GM23248 (cell line): ENCODE results near the gene RIOK1. TPM values are rescaled to one million over a fixed set of nuclear protein-coding genes. Genes with fewer than 3 reads are reported as not detected.
"Not testable (repeated sequence)": the region's sequence is repeated elsewhere in the genome, so short reads cannot be mapped to it uniquely, and the experiment has no call there.

ENCODE experiments used
- DNase-seq: peaks from one replicate; pipeline ENCODE4 v3.0.0-alpha.2; 2015
- H2AFZ ChIP-seq: fragments of 200-600 bp; sonication (generic); 2 replicates; pipeline ENCODE4 v1.6.1; 2016; ENCODE audit warnings: antibody characterized with exemption
- H3F3A ChIP-seq: fragments of 200-600 bp; sonication (generic); 2 replicates; pipeline ENCODE4 v1.6.1; 2016; ENCODE audit warnings: mild to moderate bottlenecking, antibody characterized with exemption, mixed run types; ENCODE audit not compliant: insufficient read depth
- H3K27ac ChIP-seq: fragments of 200-600 bp; sonication (generic); 2 replicates; pipeline ENCODE4 v1.5.1; 2016; ENCODE audit warnings: mild to moderate bottlenecking
- H3K27me3 ChIP-seq: fragments of 200-600 bp; sonication (generic); replicated peaks from 2 replicates; pipeline ENCODE4 v1.6.1; 2016; ENCODE audit warnings: mild to moderate bottlenecking; ENCODE audit not compliant: insufficient read depth
- H3K36me3 ChIP-seq: fragments of 200-600 bp; sonication (generic); 2 replicates; pipeline ENCODE4 v1.6.1; 2016; ENCODE audit warnings: low read depth, mild to moderate bottlenecking
- H3K4me1 ChIP-seq: fragments of 200-600 bp; sonication (generic); 2 replicates; pipeline ENCODE4 v1.6.1; 2016; ENCODE audit warnings: mild to moderate bottlenecking; ENCODE audit not compliant: insufficient read depth
- H3K4me2 ChIP-seq: fragments of 200-600 bp; sonication (generic); one replicate; pipeline ENCODE4 v1.6.1; 2016; ENCODE audit warnings: mild to moderate bottlenecking; ENCODE audit not compliant: unreplicated experiment
- H3K4me3 ChIP-seq: fragments of 200-600 bp; sonication (generic); 2 replicates; pipeline ENCODE4 v1.5.1; 2016; ENCODE audit warnings: mild to moderate bottlenecking
- H3K79me2 ChIP-seq: fragments of 200-600 bp; sonication (generic); 2 replicates; pipeline ENCODE4 v1.6.1; 2016; ENCODE audit warnings: mild to moderate bottlenecking; ENCODE audit not compliant: insufficient read depth
- H3K9ac ChIP-seq: fragments of 200-600 bp; sonication (generic); 2 replicates; pipeline ENCODE4 v1.6.1; 2016; ENCODE audit warnings: mild to moderate bottlenecking
- H3K9me2 ChIP-seq: fragments of 200-600 bp; sonication (generic); 2 replicates; pipeline ENCODE4 v1.6.1; 2016; ENCODE audit warnings: mixed run types, mild to moderate bottlenecking, moderate library complexity; ENCODE audit not compliant: insufficient read depth
- H3K9me3 ChIP-seq: fragments of 200-600 bp; sonication (generic); one replicate; pipeline ENCODE4 v1.6.1; 2017; ENCODE audit warnings: low read depth
- H4K20me1 ChIP-seq: fragments of 200-600 bp; sonication (generic); 2 replicates; pipeline ENCODE4 v1.6.0; 2016; ENCODE audit not compliant: insufficient read depth
- EZH2 ChIP-seq: fragments of 200-600 bp; sonication (generic); IDR thresholded peaks from 2 replicates; pipeline ENCODE4 v1.6.1; 2018; ENCODE audit warnings: antibody characterized with exemption, mild to moderate bottlenecking; ENCODE audit not compliant: insufficient read depth, poor library complexity, severe bottlenecking
- EZH2phosphoT487 ChIP-seq: fragments of 200-600 bp; sonication (generic); IDR thresholded peaks from 2 replicates; pipeline ENCODE4 v1.6.1; 2018; ENCODE audit warnings: antibody characterized with exemption, moderate library complexity, mild to moderate bottlenecking, low read depth; ENCODE audit not compliant: insufficient read depth
- WGBS, 2 experiments: methylation state at CpG; one replicate each; pipeline ENCODE4 v1.1.6; 2015 to 2017; ENCODE audit warnings: low lambda C conversion rate in 2 of 2, low coverage in 1 of 2; ENCODE audit errors: missing lambda C conversion rate in 2 of 2; 5-methylcytosine and 5-hydroxymethylcytosine counted together
- in situ Hi-C: fragments of 300-500 bp; cut with MboI; formaldehyde crosslinking; loops from 2 replicates; pipeline ENCODE4 v1.15.0; 2020
- polyA plus RNA-seq: library from polyadenylated mRNA; unstranded; fragments of >200 nt; fragmentation: Nextera tagmentation; extraction: Ambion mirVana; gene quantifications from 2 replicates; pipeline ENCODE4 v1.2.1, GENCODE V29; 2016
- total RNA-seq: library from RNA; depleted of rRNA; stranded (reverse); fragments of >200 nt; shearing (Covaris generic); gene quantifications from 2 replicates; pipeline ENCODE4 v1.2.3, GENCODE V29; 2014

RIOK1 gene
- total and polyA plus RNA-seq, 2 experiments from 2014 or later = 22.4 to 22.5 TPM

GRCh38 chr6:7449018-7449417, 59.4 kb downstream of the RIOK1 start:
- H3K4me3 ChIP-seq = no peak overlapping the region
- no peak for DNase-seq
- H3K9me2 ChIP-seq = no peaks in the 10 kb centered on the region
- H3K36me3 ChIP-seq = no peaks in the 10 kb centered on the region
- no peak overlapping the region for H3K4me2 ChIP-seq
- H3K27me3 ChIP-seq = no peaks in the 10 kb centered on the region
- no peak overlapping the region for H2AFZ ChIP-seq
- H3F3A ChIP-seq = no peaks in the 10 kb centered on the region
- peaks cover 13% of the 10 kb centered on the region for H3K4me1 ChIP-seq
- no peak overlapping the region for H3K9ac ChIP-seq
- in situ Hi-C loops = no loop called here
- no peaks in the 10 kb centered on the region for H3K79me2 ChIP-seq
- H3K9me3 ChIP-seq = no peaks in the 10 kb centered on the region
- TF ChIP-seq EZH2 (no peak), EZH2phosphoT487 (no peak)
- H4K20me1 ChIP-seq = no peaks in the 10 kb centered on the region
- 78 to 80% methylated on average over 4 of the region's 4 CpGs for WGBS, 2 experiments
- no peak overlapping the region for H3K27ac ChIP-seq

- Histone ChIP-seq H3K27me3 (no peaks in the 10 kb centered on the region), H3K4me3 (no peak overlapping the region), H3K27ac (no peak overlapping the region), H3K79me2 (no peaks in the 10 kb centered on the region), H3K9me3 (no peaks in the 10 kb centered on the region), H2AFZ (no peak overlapping the region), H3K9ac (no peak overlapping the region), H4K20me1 (no peaks in the 10 kb centered on the region), H3K9me2 (no peaks in the 10 kb centered on the region), H3K4me1 (no peaks in the 10 kb centered on the region), H3K4me2 (no peak overlapping the region), H3K36me3 (no peaks in the 10 kb centered on the region), H3F3A (no peaks in the 10 kb centered on the region)
- DNase-seq = no peak
- in situ Hi-C loops = no loop called here
- TF ChIP-seq EZH2phosphoT487 (no peak), EZH2 (no peak)
- 26 to 35% methylated on average over 4 of the region's 4 CpGs for WGBS, 2 experiments
Observed at GRCh38 chr6:7451326-7451725, 61.7 kb downstream of the RIOK1 start.

GRCh38 chr6:7452898-7453297, 63.3 kb downstream of the RIOK1 start:
- Histone ChIP-seq H3K9me2 (no peaks in the 10 kb centered on the region), H2AFZ (no peak overlapping the region), H4K20me1 (no peaks in the 10 kb centered on the region), H3K27me3 (no peaks in the 10 kb centered on the region), H3K36me3 (no peaks in the 10 kb centered on the region), H3F3A (no peaks in the 10 kb centered on the region), H3K4me3 (no peak overlapping the region), H3K9me3 (no peaks in the 10 kb centered on the region), H3K4me2 (no peak overlapping the region), H3K27ac (no peak overlapping the region), H3K9ac (no peak overlapping the region), H3K79me2 (no peaks in the 10 kb centered on the region), H3K4me1 (no peaks in the 10 kb centered on the region)
- 60% methylated on average over 5 to 6 of the region's 6 CpGs for whole genome bisulfite sequencing, 2 experiments
- TF ChIP-seq EZH2 = no peak
- no peak for TF ChIP-seq EZH2phosphoT487
- in situ Hi-C loops = no loop called here
- DNase-seq = no peak

- Histone ChIP-seq H3F3A (no peaks in the 10 kb centered on the region), H3K4me1 (no peaks in the 10 kb centered on the region), H3K9me3 (no peaks in the 10 kb centered on the region), H3K9me2 (no peaks in the 10 kb centered on the region), H3K4me3 (no peak overlapping the region), H2AFZ (no peak overlapping the region), H3K27ac (no peak overlapping the region), H3K9ac (no peak overlapping the region), H3K4me2 (no peak overlapping the region), H4K20me1 (no peaks in the 10 kb centered on the region), H3K27me3 (no peaks in the 10 kb centered on the region), H3K79me2 (no peaks in the 10 kb centered on the region), H3K36me3 (no peaks in the 10 kb centered on the region)
- no peak for TF ChIP-seq EZH2
- no peak for TF ChIP-seq EZH2phosphoT487
- in situ Hi-C loops = no loop called here
- WGBS, 2 experiments = 42 to 45% methylated on average over 5 of the region's 5 CpGs
- no peak for DNase-seq
Observed at GRCh38 chr6:7454696-7455358, 65.2 kb downstream of the RIOK1 start.

- H3K9me3 ChIP-seq, H3K36me3 ChIP-seq, H4K20me1 ChIP-seq, H3K27ac ChIP-seq, H3K4me1 ChIP-seq, in situ Hi-C loops, H3K79me2 ChIP-seq, H3F3A ChIP-seq, H3K4me2 ChIP-seq, H2AFZ ChIP-seq, H3K4me3 ChIP-seq, H3K9me2 ChIP-seq, DNase-seq, H3K27me3 ChIP-seq, H3K9ac ChIP-seq: not testable (repeated sequence)
- 91 to 95% methylated on average over 10 to 22 of the region's 31 CpGs for WGBS, 2 experiments
Observed at GRCh38 chr6:7456302-7456701, 66.7 kb downstream of the RIOK1 start.
